ENCODE data around the gene ALPL.

The ALPL gene

DNA sequence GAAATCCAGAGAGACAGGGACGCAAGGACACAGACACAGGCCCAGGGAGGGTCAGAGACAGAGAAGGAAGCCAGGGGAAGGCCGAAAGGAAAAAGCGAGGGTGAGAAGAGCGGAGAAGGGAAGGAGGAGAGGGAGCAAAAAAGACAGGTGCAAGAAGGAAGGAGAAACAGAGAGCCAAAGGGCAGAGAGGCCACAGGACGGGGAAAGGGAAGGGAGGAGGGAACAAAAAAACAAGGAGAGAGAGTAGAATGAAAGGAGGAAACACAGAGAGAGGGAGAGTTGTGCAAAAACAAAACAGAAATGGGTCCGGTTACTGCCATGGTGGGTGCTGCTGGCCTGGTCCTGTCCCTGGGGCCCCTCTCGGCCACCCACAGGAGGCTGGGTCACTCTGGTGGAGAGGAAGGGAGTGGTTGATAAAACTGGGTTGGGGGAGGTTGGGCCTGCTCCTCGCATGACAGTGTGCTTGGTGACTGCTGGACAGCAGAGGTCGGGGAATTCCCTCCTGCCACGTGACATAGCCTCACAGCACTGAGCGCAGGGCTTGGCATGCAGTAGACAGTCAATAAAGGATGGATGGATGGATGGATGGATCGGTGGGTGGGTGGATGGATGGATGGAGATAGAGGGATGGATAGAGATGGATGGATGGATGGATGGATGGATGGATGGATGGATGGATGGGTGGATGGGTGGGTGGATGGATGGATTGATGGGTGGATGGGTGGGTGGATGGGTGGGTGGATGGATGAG lies 95.2 kb downstream of the ALPL start:
- DNase-seq = no peak

DNA sequence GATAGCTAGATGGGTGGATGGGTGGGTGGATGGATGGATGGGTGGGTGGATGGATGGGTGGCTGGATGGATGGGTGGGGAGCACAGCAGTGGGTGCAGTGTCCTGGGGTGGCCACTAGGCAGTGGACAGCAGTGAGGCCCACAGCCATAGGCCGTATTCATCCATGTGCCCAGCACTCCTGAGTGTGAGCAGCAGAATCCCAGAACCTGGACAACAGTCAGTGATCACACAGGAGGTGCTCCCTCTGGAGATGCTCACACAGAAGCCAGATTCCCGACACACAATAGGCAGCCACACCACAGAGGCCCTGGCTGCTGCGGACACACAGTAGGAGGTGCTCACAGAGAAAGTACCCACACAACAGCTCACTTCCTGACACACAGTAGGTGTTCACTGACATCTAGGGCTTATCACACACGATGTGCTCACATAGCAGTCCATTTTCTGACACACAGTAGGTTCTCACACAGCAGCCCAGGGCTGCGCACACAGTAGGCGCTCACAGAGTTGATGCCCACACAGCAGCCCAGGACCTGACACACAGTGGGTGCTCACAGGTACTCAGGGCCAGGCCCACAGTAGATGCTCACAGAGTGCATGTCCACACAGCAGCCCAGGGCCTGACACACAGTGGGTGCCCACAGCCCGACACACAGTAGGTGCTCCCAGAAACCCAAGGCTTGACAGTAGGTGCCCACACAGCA lies 95.9 kb downstream of the ALPL start:
- no peak for DNase-seq

DNA sequence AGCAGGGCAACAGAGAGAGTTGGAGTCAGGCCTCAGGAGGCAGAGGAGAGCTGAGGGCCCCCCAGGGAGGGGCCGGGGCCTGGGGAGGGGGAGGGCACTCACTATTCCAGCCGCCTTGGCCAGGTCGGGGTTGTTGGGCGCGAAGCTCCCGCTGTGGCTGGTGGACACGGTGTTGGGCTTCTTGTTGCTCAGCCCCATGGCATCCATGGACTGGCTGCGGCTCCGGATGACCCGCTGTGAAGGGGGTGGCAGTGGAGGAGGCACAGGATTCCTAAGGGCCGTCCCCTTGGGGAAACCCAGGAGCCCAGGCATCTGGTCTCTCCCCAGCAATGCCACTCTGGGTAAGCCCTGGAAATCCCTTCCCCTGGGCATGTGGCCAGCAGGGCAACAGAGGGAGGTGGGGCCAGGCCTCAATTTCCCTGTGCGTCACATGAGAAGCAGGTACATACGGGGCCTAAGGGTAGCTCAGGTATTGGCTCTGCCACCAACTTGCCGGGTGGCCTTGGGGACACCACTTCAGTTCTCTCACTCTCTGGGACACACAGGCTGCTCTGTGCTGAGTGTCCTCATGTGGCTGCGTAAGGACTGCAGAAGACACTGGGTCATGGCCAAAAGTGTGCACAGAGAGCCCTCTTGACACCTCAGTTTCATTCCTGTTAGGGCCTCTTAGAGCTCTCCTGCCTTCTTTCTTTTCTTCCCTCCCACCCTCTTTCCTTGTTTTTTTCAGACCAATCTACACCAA lies 96.9 kb downstream of the ALPL start:
- DNase-seq = no peak

DNA sequence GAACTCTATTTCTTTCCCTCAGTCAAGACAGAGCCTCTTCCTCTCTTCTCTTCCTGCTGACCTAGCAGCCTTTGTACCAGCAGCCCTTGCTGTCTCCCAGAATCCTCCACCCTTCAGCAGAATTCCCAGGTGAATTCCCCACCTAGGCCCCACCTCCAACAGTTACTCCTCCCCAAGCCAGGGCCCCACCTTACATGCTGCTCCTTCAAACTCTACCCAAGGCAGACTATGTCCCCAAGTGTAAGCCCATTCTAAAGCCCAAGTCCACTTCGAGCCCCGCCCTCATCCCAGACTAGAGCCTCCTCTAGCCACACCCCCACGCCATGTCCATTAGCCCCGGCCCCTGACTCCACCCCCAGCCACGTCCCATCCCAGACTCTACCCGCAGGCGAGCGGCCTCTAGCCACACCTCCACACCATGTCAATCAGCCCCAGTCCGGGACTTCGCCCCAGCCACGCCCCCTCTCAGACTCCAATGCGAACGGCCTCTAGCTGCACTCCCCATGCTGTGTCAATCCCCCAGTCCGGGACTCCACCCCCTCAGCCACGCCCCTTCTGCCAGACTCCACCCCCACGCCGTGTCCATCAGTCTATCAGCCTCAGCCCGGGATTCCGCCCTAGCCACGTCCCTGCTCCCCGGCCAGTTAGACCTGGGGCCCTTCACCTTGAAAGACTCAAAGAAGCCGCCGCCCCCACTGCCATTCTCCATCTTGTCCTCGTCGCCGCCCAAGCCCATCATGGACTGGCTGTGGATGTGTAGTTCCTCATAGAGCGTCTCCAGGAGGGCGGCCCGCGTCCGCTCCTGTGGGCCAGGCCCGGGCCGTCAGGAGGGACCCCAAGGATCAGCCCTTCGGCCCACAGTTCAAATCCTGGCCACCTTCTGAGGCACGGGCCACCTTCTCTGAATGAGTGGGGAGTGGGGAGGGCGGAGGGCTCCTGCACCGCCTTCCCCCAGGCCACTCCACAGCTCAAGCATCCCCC lies 98.6 kb downstream of the ALPL start:
- peak; percentile 78 for DNase-seq

DNA sequence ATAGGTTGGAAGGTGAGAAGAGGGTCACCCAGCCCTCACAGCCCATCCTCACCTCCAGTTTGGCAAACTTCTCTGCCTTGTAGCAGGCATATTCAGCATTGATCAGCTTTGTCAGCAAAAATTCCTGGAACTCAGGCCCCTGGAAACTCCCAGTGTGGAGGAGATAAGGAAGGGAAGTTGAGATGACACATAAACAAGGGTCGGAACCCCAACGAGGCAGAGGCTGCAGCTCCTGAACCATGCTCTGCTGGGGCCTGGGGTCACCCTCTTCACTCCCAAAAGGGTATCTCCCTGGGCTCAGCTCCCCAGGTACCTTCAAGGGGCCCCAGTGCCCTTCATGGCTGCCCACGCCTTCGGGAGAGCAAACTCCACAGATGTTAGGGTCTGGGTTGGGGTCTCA lies 99.6 kb downstream of the ALPL start:
- DNase-seq = no peak

DNA sequence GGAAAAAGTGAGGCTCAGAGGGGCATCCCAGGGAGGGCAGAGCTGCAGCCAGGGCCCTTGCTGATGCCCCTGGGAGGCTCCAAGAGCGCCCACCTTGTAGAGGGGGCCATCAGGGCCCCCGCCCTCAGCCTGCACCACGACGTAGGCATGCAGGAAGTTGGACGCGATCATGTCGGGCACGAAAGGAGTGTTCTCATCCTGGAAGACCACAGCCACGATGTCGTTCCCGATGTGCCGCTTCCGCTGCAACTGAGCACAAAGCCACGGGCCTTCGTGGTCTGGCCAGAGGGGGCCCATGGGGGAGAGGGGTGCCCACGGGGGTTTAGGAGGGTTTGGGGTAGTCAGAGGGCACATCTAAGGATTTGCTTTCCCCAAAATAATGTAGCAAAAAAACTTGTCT lies 100.8 kb downstream of the ALPL start:
- DNase-seq = no peak

DNA sequence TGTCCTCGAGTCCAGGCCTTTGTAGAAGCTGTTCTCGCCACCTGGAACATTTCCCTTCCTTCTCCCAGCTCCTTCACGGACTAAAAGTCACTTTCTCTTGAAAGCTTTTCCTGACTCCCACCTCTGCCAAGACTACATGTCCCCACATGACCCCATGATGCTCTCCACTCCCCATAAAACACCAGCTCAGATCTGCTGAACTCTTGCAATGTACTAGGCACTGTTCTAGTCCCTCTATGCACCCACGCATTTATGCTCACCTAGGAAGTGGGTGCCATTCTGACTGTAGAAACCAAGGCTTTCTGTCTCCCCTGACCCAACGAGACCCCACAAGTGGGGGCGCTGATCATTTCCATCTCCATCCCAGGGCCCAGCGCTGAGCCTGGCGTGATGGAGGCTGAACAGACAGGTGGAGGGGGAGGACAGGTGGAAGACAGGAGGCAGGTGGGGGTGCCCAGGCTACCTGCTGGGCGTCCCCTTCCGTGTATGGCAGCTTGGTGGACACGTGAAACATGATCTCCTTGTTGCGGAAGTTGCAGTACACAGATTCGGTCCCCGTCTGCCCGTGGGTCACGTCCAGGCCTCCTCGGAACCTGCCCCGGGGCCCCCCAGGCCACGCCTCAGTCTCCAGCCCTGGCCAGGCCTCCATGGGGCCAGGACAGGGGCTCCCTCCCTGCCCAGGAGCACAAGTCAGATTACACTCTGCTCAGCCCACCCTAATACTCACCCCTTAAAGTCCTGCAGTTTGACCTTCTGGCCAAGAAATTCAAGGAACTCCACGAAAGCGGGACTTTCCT lies 102.0 kb downstream of the ALPL start:
- DNase-seq = no peak

DNA sequence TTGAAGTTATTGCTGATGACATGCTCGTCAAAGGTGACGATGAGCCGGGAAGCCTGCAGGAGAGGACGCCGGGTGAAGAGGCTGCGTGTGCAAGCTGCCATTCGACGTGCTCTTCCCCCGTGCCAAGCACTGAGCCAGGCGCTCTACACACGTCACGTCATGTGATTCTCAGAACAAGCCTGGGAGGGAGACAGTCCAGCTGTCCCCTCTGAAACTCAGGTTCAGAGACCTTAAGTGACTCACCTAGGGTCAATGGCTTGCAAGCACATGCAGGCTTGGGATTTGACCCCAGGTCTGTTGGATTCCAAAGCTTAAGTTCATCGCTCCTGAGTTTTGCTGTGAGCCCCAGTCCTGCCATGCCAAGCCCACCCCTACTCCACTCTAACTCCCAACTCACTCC lies 102.8 kb downstream of the ALPL start:
- no peak for DNase-seq

DNA sequence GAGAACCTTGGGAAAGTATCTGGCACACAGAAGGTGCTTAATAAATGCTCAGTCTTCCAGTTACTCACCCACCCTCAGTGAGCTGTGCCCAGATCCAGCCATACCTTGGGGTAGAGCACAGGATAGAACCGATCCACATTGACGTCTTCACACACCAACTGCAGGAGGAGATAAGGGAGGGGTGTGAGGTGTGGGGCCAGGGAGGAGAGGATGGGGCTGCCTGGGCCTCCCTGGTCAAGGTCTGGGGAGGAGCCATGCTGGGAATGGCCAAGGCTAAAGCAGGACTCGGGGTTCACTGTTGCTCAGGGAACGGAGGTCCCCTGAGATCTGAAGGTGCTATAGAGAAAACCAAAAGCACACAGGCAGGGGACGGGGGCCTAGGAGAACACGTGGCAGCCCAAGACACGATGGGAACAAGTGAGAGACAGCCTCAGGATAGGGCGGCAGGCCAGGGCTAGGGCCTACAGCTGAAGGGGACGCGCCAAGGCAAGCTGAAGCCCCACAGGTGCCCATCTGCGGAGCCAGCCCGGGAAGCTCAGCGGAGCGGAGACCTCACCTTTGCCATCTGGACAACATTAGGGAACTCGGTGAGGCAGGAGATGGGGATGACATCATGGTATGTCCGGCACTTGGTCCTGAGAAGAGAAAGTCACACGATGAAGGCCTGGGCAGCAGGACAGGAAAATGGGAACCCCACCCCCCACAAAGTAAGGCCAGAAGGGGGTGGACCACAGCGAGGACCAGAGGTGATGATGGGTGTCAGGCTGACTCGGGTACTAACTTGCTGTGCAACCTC lies 104.0 kb downstream of the ALPL start:
- DNase-seq = no peak

DNA sequence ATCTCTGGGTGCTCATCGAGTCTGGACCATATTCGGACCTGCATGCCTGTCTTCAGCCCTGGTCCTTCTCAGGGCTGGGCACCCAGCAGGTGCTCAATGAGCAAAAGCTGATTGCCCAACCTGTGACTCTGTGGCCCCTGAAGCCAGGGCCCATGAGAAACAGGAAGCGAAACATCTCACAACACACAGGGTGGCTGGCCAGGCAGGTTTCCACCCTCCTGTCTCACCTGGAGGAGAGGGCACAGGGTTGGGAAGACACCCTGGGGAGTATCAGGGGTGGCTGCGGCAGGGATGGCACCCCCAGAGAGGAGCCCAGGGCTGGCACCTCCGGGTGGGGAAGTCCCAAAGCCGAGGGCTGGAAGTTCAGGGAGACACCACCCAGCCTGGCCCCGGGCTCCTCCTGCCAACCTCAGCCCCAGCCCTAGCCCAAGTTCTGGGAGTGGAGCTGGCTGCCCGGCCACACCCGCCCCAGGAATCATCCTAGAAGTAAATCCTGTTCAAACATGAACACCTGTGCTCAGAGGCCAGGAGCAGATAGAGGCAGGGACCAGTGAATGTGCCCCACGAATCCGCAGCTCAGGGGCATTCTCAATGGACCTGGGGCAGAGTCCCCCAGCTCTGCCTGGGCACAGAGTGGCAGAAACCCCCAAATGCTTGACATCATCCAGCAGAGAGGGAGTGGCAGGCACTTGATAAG lies 105.3 kb downstream of the ALPL start:
- no peak for DNase-seq

DNA sequence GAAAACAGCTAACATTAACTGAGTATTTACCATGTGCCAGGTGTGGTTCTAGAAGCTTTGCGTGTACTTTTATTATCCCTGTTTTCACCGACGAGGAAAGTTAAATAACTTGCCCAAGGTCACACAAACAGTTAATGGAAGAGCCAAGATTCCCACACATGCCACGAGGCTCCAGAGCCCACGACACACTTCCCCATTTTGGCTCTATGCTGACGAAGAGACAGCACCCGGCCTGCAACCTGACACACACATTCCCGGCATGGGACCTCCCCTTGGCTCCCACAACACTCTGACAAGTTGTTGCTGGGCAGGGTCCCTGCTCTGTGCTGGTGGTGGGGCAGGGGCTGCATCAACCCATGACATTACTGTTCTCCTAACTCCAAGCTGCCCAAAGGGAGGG lies 107.1 kb downstream of the ALPL start:
- no peak for DNase-seq

DNA sequence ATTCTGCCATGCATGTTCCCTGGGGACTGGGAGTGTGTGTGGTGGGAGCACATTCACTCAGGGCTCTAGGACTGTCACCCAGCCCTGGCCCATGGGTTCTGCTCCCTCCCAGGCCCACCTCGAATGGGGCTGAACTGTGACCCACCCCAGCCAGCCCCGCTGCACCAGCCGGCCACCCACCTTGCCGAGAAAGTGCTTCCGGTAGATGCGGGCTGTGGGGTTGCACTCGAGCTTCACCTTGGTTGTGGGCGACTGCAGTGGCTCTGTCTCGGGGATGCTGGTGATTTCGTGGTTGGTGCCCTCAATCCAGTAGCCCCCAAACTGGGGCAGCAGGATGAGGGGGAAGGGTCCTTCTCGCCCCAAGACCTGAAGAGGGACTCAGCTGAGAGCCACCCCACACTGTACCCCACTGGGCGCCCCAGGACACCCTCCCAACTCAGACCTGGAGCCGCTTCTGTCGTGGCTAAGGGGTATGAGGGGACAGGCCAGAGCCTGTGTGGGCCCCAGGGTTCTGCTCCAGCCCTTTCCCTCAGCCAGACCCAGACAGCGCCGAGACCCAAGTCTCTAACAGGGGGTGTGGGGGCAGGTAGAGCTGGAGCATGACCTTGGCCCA lies 108.0 kb downstream of the ALPL start:
- DNase-seq = no peak

DNA sequence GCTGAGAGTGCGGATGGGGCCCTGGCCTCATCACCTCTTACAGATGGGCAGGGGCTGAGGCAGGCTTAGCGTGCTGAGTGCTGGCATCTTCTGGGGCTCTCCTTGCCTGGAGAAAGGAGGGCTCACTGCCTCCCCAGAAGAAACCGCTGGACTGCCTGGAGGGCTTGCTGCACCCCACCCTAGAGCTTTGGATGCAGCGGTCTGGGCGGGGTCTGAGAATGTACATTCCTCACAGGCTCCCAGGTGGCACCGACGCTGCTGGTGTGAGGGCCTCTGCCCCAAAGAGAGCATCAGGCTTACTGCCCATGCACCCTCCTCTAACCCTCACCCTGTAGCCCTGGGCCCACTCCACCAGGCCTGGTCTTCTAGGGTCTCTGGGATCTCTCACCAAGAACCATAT lies 108.8 kb downstream of the ALPL start:
- no peak for DNase-seq

DNA sequence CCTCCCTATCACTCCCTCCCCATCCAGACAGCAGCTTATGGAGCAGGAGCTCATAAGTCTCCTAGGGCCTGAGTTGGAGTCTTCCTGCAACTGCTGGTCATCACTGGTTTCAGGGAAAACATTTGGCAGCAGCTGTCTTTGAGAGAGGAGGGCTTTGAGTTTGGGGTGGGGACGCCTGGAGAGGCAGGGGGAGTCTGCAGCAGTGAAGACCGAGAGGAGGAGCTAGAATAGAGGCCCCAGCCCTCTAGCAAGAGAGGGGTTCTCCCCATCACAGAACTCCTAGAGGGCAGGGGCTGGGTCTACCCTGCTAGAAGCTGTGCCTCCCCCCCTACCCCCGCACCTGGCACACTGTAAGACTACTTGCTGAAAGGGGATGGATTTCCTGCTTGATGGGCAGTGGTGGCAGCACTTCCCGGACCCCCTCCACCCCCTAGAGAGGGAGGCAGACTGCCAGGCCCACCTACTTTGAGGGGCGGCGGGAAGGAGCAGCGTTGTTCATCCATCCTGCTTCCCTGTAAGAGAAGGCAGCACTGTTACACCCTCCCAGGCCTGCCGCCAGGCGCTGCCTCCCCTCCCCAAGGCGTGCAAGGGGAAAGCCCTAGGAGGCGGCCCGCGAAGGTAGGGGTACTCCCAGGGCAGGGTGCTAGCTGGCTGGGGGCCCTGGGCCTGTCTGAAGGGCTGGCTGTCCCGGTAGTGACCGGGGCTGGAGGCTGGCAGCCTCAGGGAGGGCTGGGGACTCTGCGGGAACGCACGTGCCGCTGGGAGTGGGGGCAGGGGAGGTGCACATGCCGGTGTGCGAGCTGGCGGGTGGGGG lies 109.5 kb downstream of the ALPL start:
- no peak for DNase-seq

DNA sequence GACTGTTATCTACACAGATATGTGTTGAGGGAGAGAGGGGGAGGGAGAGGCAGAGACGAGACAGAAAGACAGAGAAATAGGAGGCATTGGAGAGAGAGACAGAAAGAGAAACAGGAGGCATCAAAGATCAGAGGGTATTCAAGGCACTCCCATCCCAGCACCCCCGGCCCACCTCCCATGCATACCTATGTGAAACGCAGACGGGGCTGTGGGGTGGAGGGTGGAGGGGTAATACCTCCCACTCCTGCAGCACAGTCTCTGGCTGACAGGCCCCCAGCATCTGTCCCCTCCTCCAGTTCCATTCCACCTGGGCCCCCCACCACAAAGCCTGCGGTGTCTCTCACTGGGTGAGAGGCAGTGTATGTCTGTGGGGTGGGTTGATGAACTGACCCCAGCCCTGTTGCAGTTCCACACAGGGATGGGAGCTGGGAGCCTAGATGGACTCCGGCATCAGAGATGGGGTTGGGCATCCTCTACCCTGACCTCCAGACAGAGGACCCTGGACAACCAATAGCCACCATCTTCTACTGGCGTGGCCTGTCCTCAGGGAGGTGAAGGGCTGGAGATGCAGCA lies 110.2 kb downstream of the ALPL start:
- DNase-seq = no peak

DNA sequence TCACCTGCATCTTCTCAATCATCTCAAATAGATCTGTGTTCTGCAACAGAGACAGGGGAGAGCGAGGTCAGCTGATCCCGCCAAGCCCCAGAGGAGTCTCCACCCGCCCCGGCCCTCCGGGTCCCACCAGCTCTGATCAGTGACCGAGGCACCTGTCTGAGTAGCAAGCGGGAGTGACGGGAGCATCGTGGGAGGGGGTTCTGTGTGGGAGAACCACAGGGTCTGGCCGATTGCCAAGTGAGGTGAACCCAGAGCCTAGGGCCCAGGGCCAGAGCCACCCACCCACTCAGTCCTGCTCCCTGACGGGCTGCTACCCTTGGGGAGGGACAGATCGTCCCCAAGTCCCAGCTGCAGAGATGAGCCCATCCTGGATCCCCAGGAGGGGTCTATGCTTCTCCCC lies 110.8 kb downstream of the ALPL start:
- no peak for DNase-seq

DNA sequence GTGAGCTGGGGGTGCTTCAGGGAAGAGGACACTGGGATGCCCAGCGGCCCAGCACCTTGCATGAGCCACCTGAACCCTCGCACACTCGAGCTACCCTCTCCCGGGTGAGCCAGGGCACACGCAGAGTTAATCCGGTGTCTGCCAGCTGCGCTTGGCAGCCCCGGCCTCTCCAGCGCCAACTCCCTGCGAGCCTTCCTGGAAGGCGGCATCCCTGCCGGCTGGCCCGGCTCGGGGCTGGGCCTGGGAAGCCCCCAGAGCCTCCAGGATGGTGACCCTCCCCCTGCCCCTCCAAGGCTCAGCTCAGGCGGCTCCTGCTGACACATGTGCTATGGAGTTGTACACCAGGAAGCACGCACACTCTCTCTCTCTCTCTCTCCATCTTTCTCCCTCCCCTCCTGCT lies 111.3 kb downstream of the ALPL start:
- no peak for DNase-seq

DNA sequence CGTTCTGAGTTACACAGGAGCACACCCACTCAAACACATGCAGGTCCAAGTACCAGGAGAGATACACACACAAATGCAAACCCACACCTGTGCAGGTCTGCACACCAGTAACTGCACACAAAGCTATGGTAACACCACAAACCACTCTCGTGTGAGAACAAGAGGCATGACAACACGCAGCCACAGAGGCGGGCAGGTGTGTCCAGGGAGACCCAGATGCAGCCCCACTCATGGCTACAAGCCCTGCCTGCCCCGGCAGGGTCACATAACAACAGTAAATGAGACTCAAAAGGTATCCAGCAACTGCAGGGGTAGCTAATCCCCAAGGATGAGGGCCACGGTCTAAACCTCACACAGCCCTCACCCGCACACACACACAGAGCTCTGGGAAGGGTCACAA lies 111.8 kb downstream of the ALPL start:
- DNase-seq = no peak
